HG03097 (cell line): ENCODE data around the gene THEMIS2.
"Not testable (repeated sequence)": the region's sequence is repeated elsewhere in the genome, so short reads cannot be mapped to it uniquely, and the experiment has no call there.

Source experiments
- ATAC-seq: cut with Tn5 transposase; IDR thresholded peaks from one replicate; pipeline ENCODE4 v1.9.1; 2021; ENCODE audit not compliant: unreplicated experiment, low FRiP score

Gene THEMIS2

GRCh38 chr1:27862671-27863537 is 9.4 kb upstream of the THEMIS2 start:
- no peak for ATAC-seq

- no peak for ATAC-seq
These were observed 8.8 kb upstream of the THEMIS2 start for GRCh38 chr1:27863538-27863915.

GRCh38 chr1:27864264-27864895 is 8.0 kb upstream of the THEMIS2 start:
- ATAC-seq = no peak

GRCh38 chr1:27865821-27866220 is 6.5 kb upstream of the THEMIS2 start:
- no peak for ATAC-seq

GRCh38 chr1:27868556-27868931 is 3.8 kb upstream of the THEMIS2 start:
- no peak for ATAC-seq

GRCh38 chr1:27868932-27869718 is 3.2 kb upstream of the THEMIS2 start:
- peak; percentile 40 for ATAC-seq

- ATAC-seq = no peak
These were observed 2.6 kb upstream of the THEMIS2 start for GRCh38 chr1:27869719-27870085.

- ATAC-seq = not testable (repeated sequence)
These were observed 1.3 kb upstream of the THEMIS2 start for GRCh38 chr1:27871076-27871475.

GRCh38 chr1:27872802-27873551 is 633 bp downstream of the THEMIS2 start:
- no peak for ATAC-seq

GRCh38 chr1:27873671-27874384 is 1.5 kb downstream of the THEMIS2 start:
- ATAC-seq = no peak

- ATAC-seq = no peak
These were observed 4.2 kb downstream of the THEMIS2 start for GRCh38 chr1:27876341-27877114.

GRCh38 chr1:27877115-27877416 is 4.7 kb downstream of the THEMIS2 start:
- no peak for ATAC-seq

GRCh38 chr1:27878039-27878438 is 5.7 kb downstream of the THEMIS2 start:
- no peak for ATAC-seq

- ATAC-seq = no peak
These were observed 6.5 kb downstream of the THEMIS2 start for GRCh38 chr1:27878787-27879335.

- no peak for ATAC-seq
These were observed 7.2 kb downstream of the THEMIS2 start for GRCh38 chr1:27879374-27880082.

GRCh38 chr1:27882543-27882903 is 10.2 kb downstream of the THEMIS2 start:
- ATAC-seq = no peak

- no peak for ATAC-seq
These were observed 11.2 kb downstream of the THEMIS2 start for GRCh38 chr1:27883536-27883935.

GRCh38 chr1:27884006-27884954 is 11.9 kb downstream of the THEMIS2 start:
- ATAC-seq = no peak
